Activated CD4-positive, alpha-beta T cell treated with anti-CD3 and anti-CD28 coated beads for 36 hours (primary cell): ENCODE measurements around the gene MYO9A. TPM values are rescaled to one million over a fixed set of nuclear protein-coding genes. Genes with fewer than 3 reads are reported as not detected.
"Not testable (repeated sequence)": the region's sequence is repeated elsewhere in the genome, so short reads cannot be mapped to it uniquely, and the experiment has no call there.

Experiments
- ATAC-seq: fragments of 200-7000 bp; cut with Tn5 transposase; one replicate; pipeline ENCODE4 v1.10.0; 2021; ENCODE audit warnings: mild to moderate bottlenecking, moderate library complexity
- CTCF ChIA-PET: fragments of 350-600 bp; sonication (Branson Sonifier 250); formaldehyde crosslinking; loops from one replicate; lab custom pipeline; 2021; ENCODE audit warnings: antibody characterized with exemption; lab: Charles Lee
- POLR2A ChIA-PET: fragments of 350-600 bp; sonication (Branson Sonifier 250); formaldehyde crosslinking; loops from one replicate; lab custom pipeline; 2021; ENCODE audit warnings: antibody characterized with exemption, inconsistent platforms; lab: Charles Lee
- DNase-seq: peaks from one replicate; pipeline ENCODE4 v3.0.0-alpha.2; 2020
- H3K27ac Mint-ChIP-seq: one replicate; pipeline ENCODE4 v1.8.0; 2021; ENCODE audit warnings: mixed read lengths
- H3K27me3 Mint-ChIP-seq: one replicate; pipeline ENCODE4 v1.8.0; 2021; ENCODE audit warnings: mixed read lengths
- H3K36me3 Mint-ChIP-seq: one replicate; pipeline ENCODE4 v1.8.0; 2021; ENCODE audit warnings: low read depth, mixed read lengths
- H3K4me1 Mint-ChIP-seq: one replicate; pipeline ENCODE4 v1.8.0; 2021; ENCODE audit warnings: mixed read lengths
- H3K4me3 Mint-ChIP-seq: one replicate; pipeline ENCODE4 v1.8.0; 2021; ENCODE audit warnings: mild to moderate bottlenecking, moderate library complexity, mixed read lengths
- H3K9me3 Mint-ChIP-seq: one replicate; pipeline ENCODE4 v1.8.0; 2021; ENCODE audit warnings: low read depth, mixed read lengths
- intact Hi-C, 2 experiments: fragments of 100-400 bp; cut with DNase I in 1 of 2; cut with micrococcal nuclease in 1 of 2; formaldehyde crosslinking; loops; one replicate each; pipeline versions ENCODE4 v1.14.2 to v1.15.1; 2022 to 2024; cut with DNase I, micrococcal nuclease
- total RNA-seq, 2 experiments: library from RNA; stranded (reverse); gene quantifications; one replicate each; pipeline ENCODE4 v1.2.3, GENCODE V29; 2021

Gene MYO9A
- total RNA-seq, 2 experiments from 2014 or later: 19.0 to 20.3 TPM

GRCh38 chr15:71893691-71894090 lies 224.3 kb downstream of the MYO9A start:
- Mint-ChIP-seq H3K4me3 (no peak overlapping the region), H3K36me3 (peaks cover 19% of the 10 kb centered on the region), H3K9me3 (no peaks in the 10 kb centered on the region), H3K27ac (no peak overlapping the region), H3K4me1 (no peaks in the 10 kb centered on the region), H3K27me3 (no peaks in the 10 kb centered on the region)
- DNase-seq (no peak), ATAC-seq (no peak)
- intact Hi-C loops: no loop called here
- ChIA-PET POLR2A (no interaction called here), CTCF (interaction anchor here (0.6 kb wide), 1 partner anchor 306 kb away, joined by 3 read pairs; no protein-coding TSS in a partner anchor)

GRCh38 chr15:71892335-71892734 lies 225.6 kb downstream of the MYO9A start:
- POLR2A ChIA-PET: no interaction called here
- intact Hi-C loops: no loop called here
- H3K9me3 Mint-ChIP-seq: no peaks in the 10 kb centered on the region

GRCh38 chr15:71891026-71891425 lies 226.9 kb downstream of the MYO9A start:
- intact Hi-C loops: no loop called here
- no peak overlapping the region for H3K4me3 Mint-ChIP-seq
- no peaks in the 10 kb centered on the region for H3K27me3 Mint-ChIP-seq
- H3K9me3 Mint-ChIP-seq: no peaks in the 10 kb centered on the region
- no peak overlapping the region for H3K27ac Mint-ChIP-seq
- ChIA-PET POLR2A (no interaction called here), CTCF (no interaction called here)
- DNase-seq (no peak), ATAC-seq (no peak)
- H3K36me3 Mint-ChIP-seq: peaks cover 9% of the 10 kb centered on the region
- no peaks in the 10 kb centered on the region for H3K4me1 Mint-ChIP-seq

More at GRCh38 chr15:71892335-71892734, 225.6 kb downstream of the MYO9A start:
- CTCF ChIA-PET: interaction anchor here (0.7 to 1.4 kb wide), 2 partner anchors 13 to 1235 kb away, joined by 3 to 4 read pairs; no protein-coding TSS in a partner anchor
- H3K27ac Mint-ChIP-seq: no peak overlapping the region
- ATAC-seq (no peak), DNase-seq (no peak)
- H3K4me1 Mint-ChIP-seq: no peaks in the 10 kb centered on the region
- H3K27me3 Mint-ChIP-seq: no peaks in the 10 kb centered on the region
- no peak overlapping the region for H3K4me3 Mint-ChIP-seq
- peaks cover 9% of the 10 kb centered on the region for H3K36me3 Mint-ChIP-seq

- ChIA-PET POLR2A (no interaction called here), CTCF (no interaction called here)
- no peak for ATAC-seq
- no peaks in the 10 kb centered on the region for H3K9me3 Mint-ChIP-seq
- no peak overlapping the region for H3K4me3 Mint-ChIP-seq
- H3K4me1 Mint-ChIP-seq: no peaks in the 10 kb centered on the region
- H3K27ac Mint-ChIP-seq: no peak overlapping the region
- peaks cover 16% of the 10 kb centered on the region for H3K36me3 Mint-ChIP-seq
- H3K27me3 Mint-ChIP-seq: no peaks in the 10 kb centered on the region
- DNase-seq: no peak
- intact Hi-C loops: no loop called here
Measured at GRCh38 chr15:71889947-71890346, 228.0 kb downstream of the MYO9A start.

- Mint-ChIP-seq H3K27me3 (no peaks in the 10 kb centered on the region), H3K4me1 (no peaks in the 10 kb centered on the region), H3K27ac (no peak overlapping the region), H3K9me3 (no peaks in the 10 kb centered on the region), H3K36me3 (peaks cover 16% of the 10 kb centered on the region), H3K4me3 (no peak overlapping the region)
- CTCF ChIA-PET: no interaction called here
- intact Hi-C loops: no loop called here
- no peak for DNase-seq
- no peak for ATAC-seq
- POLR2A ChIA-PET: no interaction called here
Measured at GRCh38 chr15:71889385-71889784, 228.6 kb downstream of the MYO9A start.

GRCh38 chr15:71888797-71889196 lies 229.2 kb downstream of the MYO9A start:
- Mint-ChIP-seq H3K4me3 (no peak overlapping the region), H3K4me1 (no peaks in the 10 kb centered on the region), H3K36me3 (peaks cover 16% of the 10 kb centered on the region), H3K9me3 (no peaks in the 10 kb centered on the region), H3K27ac (no peak overlapping the region), H3K27me3 (no peaks in the 10 kb centered on the region)
- DNase-seq (no peak), ATAC-seq (no peak)
- POLR2A ChIA-PET: no interaction called here
- CTCF ChIA-PET: no interaction called here
- intact Hi-C loops: no loop called here

GRCh38 chr15:71885390-71885789 lies 232.6 kb downstream of the MYO9A start:
- Mint-ChIP-seq H3K4me1 (no peaks in the 10 kb centered on the region), H3K4me3 (no peak overlapping the region), H3K27ac (no peak overlapping the region), H3K27me3 (no peaks in the 10 kb centered on the region), H3K36me3 (peaks cover 12% of the 10 kb centered on the region), H3K9me3 (no peaks in the 10 kb centered on the region)
- no peak for DNase-seq
- POLR2A ChIA-PET: no interaction called here
- intact Hi-C loops: no loop called here
- CTCF ChIA-PET: no interaction called here
- no peak for ATAC-seq

- no peak overlapping the region for H3K4me3 Mint-ChIP-seq
- no peak for ATAC-seq
- DNase-seq: no peak
- peaks cover 17% of the 10 kb centered on the region for H3K36me3 Mint-ChIP-seq
- no peaks in the 10 kb centered on the region for H3K4me1 Mint-ChIP-seq
- H3K27ac Mint-ChIP-seq: no peak overlapping the region
- intact Hi-C loops: no loop called here
- no peaks in the 10 kb centered on the region for H3K27me3 Mint-ChIP-seq
- H3K9me3 Mint-ChIP-seq: no peaks in the 10 kb centered on the region
- ChIA-PET POLR2A (no interaction called here), CTCF (interaction anchor here (1.2 to 1.7 kb wide), 3 partner anchors 14 to 273 kb away, joined by 3 to 4 read pairs (median 3); no protein-coding TSS in a partner anchor)
Measured at GRCh38 chr15:71883447-71883846, 234.5 kb downstream of the MYO9A start.

GRCh38 chr15:71880276-71880675 lies 237.7 kb downstream of the MYO9A start:
- CTCF ChIA-PET: no interaction called here
- intact Hi-C loops: no loop called here
- Mint-ChIP-seq H3K27ac (no peak overlapping the region), H3K4me3 (no peak overlapping the region), H3K9me3 (no peaks in the 10 kb centered on the region), H3K4me1 (no peaks in the 10 kb centered on the region), H3K36me3 (peaks cover 13% of the 10 kb centered on the region), H3K27me3 (no peaks in the 10 kb centered on the region)
- POLR2A ChIA-PET: no interaction called here
- no peak for DNase-seq
- no peak for ATAC-seq

GRCh38 chr15:71874245-71874644 lies 243.7 kb downstream of the MYO9A start:
- Mint-ChIP-seq H3K36me3 (peaks cover 7% of the 10 kb centered on the region), H3K9me3 (no peaks in the 10 kb centered on the region), H3K27ac (no peak overlapping the region), H3K4me3 (no peak overlapping the region), H3K4me1 (no peaks in the 10 kb centered on the region), H3K27me3 (no peaks in the 10 kb centered on the region)
- DNase-seq (no peak), ATAC-seq (no peak)
- ChIA-PET CTCF (no interaction called here), POLR2A (no interaction called here)
- intact Hi-C loops: no loop called here

- H3K4me1 Mint-ChIP-seq, intact Hi-C loops, H3K27ac Mint-ChIP-seq, H3K27me3 Mint-ChIP-seq, H3K9me3 Mint-ChIP-seq, POLR2A ChIA-PET, ATAC-seq, CTCF ChIA-PET, H3K4me3 Mint-ChIP-seq, DNase-seq: not testable (repeated sequence)
- H3K36me3 Mint-ChIP-seq: peaks cover 30% of the 10 kb centered on the region
Measured at GRCh38 chr15:71858232-71858631, 259.7 kb downstream of the MYO9A start.

GRCh38 chr15:71853543-71853942 lies 264.4 kb downstream of the MYO9A start:
- DNase-seq (no peak), ATAC-seq (peak; percentile 55)
- intact Hi-C loops: no loop called here
- ChIA-PET CTCF (interaction anchor here (2.7 kb wide), 1 partner anchor 10 kb away, joined by 5 read pairs; no protein-coding TSS in a partner anchor), POLR2A (no interaction called here)
- no peaks in the 10 kb centered on the region for H3K9me3 Mint-ChIP-seq
- H3K27me3 Mint-ChIP-seq: no peaks in the 10 kb centered on the region
- peaks cover 29% of the 10 kb centered on the region for H3K36me3 Mint-ChIP-seq
- no peak overlapping the region for H3K4me3 Mint-ChIP-seq
- H3K4me1 Mint-ChIP-seq: no peaks in the 10 kb centered on the region
- H3K27ac Mint-ChIP-seq: no peak overlapping the region
